CD4-positive, alpha-beta T cell treated with Interleukin-15 for 1 hour (primary cell): Measurements from ENCODE around the gene PHEX.

Experiments used
- DNase-seq: peaks from one replicate; pipeline ENCODE4 v3.0.0-alpha.2; 2020

Gene PHEX

GRCh38 chrX:22032084-22032483 lies at the start of gene PHEX:
Gene PHEX (plus strand): TSS chrX:22032325. CDS start chrX:22033006, 681 bp downstream.
- DNase-seq = no peak

DNA sequence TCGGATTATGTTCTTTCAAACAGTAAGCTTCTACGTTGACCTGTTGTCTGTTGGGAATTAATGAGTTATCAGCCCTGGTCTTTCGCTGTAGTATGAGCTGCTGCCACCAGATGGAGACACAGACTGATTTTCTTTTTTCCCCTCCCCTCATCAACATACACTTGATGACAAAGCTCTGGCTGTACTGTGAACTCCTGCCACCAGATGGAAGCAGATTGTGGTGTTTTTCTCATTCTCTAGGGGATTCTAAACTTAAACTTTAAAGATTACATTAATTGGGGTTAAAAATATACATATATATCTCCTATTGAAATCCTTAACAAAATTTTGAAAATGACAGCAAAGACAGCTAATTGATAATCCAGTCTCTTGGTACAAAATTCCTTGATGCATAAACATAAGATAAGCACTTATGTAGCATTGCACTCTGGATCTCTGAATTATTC lies 46.8 kb upstream of the PHEX start:
- DNase-seq = peak; percentile 69

- DNase-seq = no peak
Observed at GRCh38 chrX:21986596-21986995, 45.5 kb upstream of the PHEX start.

DNA sequence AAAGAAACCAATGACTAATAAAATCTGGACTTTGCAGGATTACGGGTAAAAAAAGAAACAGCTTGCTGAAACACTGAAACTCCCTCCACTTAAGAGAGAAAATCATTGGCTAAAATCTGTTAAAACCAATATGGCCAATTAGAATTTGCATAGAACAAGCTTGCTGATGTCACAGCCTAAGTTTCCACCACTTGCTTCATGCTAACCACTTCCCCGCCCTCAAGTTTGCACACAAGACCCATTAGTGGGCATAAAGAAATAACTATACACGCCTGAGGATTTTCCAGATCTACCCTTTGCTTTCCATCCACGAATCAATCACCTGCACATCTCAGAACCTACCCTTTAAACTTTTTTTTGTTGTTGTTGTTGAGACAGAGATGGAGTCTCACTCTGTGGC lies 42.7 kb upstream of the PHEX start:
- DNase-seq = no peak

DNA sequence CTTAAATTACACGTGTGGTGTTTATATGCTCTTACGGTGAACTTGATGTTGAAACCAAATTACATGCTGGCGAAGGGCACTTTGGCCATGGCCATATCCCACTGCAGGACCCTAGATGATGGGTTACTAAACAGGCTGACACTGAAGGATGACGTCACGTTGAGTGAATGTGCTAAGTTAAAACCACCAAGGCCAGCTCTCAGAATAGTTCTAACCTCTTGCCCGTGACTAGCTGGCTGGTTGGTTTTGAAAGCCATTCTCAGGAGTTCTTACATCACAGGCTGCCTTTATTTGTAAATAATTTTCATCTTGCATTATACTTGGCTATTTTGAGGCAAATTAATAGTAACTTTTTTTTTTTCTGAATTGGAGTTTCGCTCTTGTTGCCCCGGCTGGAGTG lies 41.3 kb upstream of the PHEX start:
- no peak for DNase-seq

GRCh38 chrX:21991504-21991903 lies 40.6 kb upstream of the PHEX start:
- DNase-seq = no peak

DNA sequence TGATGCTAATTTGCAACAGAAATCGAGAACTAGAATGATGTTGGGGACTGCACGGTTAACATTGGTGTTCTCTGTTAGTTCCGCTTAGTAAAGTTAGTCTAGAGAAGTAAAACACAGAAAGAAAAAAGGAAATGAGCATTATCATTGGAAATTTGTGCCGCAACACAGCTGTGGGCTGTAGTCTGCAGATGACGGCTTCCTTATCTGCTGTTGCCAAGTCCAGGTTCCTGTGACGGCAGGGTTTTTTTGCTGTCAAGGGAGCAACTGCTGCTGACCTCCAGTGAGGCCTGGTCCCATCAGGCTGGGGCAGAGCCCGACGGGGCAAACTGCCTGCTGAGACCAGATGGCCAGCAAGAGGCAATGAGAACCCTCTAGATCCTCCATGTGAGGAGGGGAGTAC lies 38.9 kb upstream of the PHEX start:
- DNase-seq = peak; percentile 61

DNA sequence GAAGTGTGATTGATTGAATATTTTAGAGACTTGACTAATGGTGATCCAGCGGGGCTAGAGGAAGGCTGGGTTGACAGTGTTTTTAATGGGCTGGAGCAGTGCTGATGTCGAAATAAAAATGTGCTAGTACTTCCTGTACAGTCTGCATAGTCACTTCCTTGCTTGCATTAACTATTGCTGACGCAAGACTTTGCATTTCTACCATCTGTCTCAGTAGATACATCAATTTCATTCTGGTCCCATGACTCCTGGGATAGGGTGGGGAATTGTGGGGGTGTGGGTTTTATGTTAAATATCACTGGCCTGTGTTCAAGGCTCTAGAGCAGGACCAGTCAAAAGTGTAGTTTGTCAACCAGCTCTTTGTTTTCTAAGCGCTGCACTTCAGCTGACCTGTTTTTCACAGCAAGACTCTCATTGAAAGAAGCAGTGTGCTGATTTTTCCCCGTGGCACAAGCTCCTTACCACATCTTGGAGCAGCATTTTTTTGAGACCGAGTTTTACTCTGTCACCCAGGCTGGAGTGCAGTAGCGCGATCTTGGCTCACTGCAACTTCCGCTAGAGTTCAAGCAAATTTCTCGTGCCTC lies 35.2 kb upstream of the PHEX start:
- peak; percentile 21 for DNase-seq

DNA sequence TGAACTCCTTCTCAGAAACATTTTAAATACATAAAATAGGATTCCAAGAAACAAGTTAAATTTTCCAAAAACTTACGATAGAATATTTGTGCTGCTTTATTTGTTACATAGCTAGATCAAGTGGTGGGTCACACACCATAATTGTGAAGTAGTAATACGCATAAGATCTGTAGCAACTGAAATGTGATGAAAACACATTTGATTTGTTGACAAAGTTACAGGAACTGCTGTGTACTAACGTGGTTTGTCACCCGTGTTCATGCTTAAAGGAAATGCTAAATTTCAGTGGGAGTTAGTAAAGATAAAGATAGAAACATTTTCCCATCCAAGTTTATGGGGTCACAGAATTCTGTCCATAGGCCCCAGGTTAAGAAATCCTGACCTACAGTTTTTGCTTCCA lies 34.1 kb upstream of the PHEX start:
- no peak for DNase-seq

GRCh38 chrX:22004866-22005265 lies 27.3 kb upstream of the PHEX start:
- DNase-seq = no peak

GRCh38 chrX:22012051-22012450 lies 20.1 kb upstream of the PHEX start:
- no peak for DNase-seq

DNA sequence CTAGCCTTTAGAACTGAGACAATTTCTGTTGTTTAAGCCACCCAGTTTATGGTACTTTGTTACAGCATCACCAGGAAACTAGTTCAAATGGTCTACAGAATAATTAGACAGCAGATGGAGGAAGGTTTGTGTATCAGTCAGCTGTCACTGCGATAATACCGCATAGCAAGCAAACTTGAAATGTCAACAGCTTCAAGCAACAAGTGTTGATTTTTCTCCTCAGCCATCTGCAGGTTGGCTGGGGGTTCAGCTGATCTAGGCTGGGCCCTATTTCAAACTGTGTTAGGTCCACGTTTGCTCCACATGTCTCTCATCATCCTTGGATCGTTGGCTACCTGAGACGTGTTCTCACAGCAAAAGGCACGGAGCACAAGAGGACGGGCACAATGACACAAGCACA lies 19.2 kb upstream of the PHEX start:
- DNase-seq = no peak

- DNase-seq = no peak
Observed at GRCh38 chrX:22015139-22015750, 16.9 kb upstream of the PHEX start.

- DNase-seq = no peak
Observed at GRCh38 chrX:22021751-22022324, 10.3 kb upstream of the PHEX start.

- no peak for DNase-seq
Observed at GRCh38 chrX:22024577-22024976, 7.5 kb upstream of the PHEX start.

GRCh38 chrX:22025751-22026150 lies 6.4 kb upstream of the PHEX start:
- DNase-seq = no peak

GRCh38 chrX:22026731-22027130 lies 5.4 kb upstream of the PHEX start:
- no peak for DNase-seq

- DNase-seq = no peak
Observed at GRCh38 chrX:22032506-22032905, 381 bp downstream of the PHEX start.

DNA sequence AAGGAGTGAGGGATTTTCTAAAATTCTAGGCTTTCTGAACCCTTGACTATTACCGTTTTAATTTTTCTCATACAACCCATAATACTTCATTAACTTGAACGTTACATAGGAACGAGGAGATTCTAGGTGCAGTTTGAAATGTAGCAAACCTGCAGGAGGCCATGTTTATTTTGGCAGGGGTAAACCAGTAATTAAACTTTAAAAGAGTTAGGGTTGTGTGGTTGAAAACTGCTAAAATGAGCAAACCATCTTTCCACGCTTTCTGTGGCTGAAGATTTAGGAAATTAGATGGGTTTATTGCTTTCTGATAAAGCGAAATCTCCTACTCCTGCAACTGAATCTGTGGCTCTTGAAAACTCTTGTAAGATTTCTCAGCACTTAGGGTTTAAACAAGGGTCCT lies 1.7 kb downstream of the PHEX start:
- DNase-seq = no peak

- DNase-seq = no peak
Observed at GRCh38 chrX:22035236-22035635, 3.1 kb downstream of the PHEX start.

- no peak for DNase-seq
Observed at GRCh38 chrX:22037225-22037624, 5.1 kb downstream of the PHEX start.

DNA sequence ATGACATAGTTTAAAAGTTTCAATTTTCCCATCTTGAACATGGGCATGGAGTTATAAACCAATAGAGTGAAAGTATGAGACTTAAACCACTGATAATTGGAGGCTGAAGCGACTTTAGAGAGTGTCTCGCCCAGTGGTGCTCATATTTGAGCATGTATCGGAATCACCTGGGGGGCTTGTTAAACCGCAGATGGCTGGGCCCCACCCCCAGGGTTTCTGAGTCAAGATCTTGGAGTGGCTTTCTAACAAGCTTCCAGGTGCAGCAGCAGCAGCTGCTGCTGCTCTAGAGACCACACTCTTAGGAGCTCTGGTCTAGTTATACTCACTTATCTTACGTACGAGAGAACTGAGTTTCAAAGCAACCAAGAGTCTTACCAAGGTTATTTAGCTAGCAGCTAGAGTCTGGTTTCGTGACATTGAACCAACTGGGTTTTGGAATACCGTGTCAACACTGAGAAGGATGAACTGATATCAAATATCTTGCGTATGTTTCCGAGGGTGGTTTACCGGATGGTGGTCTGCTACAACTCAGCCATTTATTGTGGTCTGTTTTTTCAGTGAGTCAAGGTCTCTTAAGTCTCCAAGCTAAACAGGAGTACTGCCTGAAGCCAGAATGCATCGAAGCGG lies 5.9 kb downstream of the PHEX start:
- no peak for DNase-seq

DNA sequence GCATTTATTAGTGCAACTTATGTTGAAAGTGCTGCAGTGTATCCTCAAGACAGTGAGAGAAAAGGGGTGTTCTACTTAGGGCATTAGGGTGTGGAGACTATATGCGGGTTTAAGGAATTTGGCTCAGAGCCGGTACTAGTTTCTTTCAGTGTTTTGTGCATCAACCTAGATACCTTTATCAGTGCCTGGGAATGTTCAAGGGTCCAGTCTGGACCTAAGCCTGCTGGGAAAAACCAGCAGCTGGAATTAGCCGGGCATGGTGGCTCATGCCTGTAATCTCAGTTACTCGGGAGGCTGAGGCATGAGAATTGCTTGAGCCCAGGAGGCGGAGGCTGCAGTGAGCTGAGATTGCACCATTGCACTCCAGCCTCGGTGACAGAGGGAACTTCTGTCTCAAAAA lies 7.4 kb downstream of the PHEX start:
- no peak for DNase-seq

DNA sequence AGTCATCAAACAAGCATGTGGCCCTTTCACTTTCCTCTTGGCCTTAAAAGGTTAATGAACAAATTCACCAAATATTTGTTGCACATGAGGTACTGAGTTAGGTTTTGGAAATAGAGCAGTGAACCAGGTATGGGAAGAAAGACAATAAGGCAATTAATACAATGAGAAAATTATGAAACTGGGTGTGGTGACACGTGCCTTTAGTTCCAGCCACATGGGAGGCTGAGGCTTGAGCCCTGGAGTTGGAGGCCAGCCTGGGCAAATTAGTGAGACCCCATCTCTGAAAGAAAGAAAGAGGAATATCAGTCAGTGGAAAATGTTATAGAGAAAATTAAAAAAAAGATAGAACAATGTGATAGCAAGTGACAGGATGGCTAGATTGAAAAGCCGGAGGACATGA lies 8.1 kb downstream of the PHEX start:
- DNase-seq = no peak
